NCI-H774 (cell line): ENCODE results near the gene COL23A1.

ENCODE experiments used
- DNase-seq: peaks from one replicate; lab custom pipeline; 2025; lab: John Stamatoyannopoulos, UW

COL23A1 gene

DNA sequence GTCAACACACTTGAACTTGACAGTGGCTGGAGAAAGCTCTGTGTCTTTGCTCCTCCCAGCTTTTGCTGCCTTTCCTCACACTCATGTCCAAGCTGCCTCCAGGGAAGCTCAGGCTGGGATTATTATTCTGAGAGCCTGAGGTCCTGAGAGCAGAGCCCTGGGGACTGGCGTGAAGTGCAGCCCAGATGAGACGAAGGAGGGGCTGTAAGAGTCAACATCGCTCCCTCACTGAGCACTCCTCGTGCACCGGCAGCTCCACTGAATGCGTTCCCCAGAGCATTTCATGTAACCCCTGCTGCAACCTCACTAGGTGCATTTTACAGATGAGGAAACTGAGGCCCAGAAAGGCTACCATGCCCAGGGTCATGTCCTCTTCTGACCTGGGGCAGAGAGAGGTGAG is 294.1 kb downstream of the COL23A1 start:
- DNase-seq, result no peak

DNA sequence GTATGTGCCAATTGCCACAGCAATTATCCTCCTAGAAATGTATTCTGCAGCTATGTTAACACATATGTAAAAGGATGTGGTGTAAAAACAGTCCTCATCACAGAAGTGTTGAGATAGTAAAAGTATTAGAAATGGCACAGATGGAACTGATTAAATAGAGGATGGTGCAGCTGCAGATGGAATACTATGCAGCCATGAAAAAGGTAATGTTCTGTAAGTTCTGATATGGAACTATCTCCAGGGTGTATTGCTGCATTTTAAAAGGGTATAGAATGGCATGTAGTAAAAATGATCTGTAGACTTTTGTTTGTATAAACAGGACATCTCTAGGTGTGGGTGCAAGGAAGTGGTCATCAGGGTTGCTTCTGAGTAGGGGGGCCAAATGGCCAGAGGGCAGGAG is 294.6 kb downstream of the COL23A1 start:
- DNase-seq, result no peak

- DNase-seq, result no peak
Measured at GRCh38 chr5:178293815-178294214, 296.4 kb downstream of the COL23A1 start.

DNA sequence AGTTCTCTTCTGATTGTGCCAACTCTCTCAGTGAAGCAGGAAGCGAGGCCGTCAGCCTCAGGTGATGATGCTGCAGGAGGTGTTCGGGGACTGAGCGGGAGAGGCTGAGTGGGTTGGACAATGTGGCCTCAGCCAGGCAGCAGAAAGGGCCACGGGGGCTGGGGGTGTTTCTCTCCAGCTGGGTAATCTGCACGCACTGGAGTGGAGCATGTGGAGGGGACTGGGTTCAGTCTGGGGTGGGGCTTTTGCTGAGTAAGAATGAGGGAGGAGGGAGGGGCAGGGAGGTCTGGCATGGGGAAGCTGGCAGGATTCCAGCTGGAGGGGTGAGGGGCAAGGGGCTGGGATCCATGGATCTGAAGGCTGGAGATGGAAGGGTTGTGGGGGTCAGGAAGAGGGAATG is 296.8 kb downstream of the COL23A1 start:
- no peak for DNase-seq

DNA sequence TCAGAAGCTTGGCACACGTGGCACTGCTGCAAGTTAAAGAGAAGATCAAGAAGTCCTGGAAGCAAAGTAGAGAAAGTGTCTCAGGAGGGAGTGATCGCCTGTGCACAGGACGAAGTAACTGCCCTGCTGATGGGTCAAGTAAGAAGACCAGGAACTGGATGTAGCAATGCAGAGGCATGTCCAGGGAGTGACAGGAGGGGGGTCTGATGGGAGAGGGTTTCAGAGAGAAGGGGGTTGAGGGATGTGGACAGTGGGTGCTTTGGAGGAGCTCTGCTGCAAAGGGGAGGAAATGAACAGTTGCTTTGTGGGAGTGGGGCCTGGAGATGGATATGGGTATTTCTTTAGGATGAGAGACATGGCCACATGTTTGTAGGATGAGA is 297.4 kb downstream of the COL23A1 start:
- DNase-seq, result no peak

GRCh38 chr5:178291969-178292825 is 298.0 kb downstream of the COL23A1 start:
- DNase-seq, result no peak

GRCh38 chr5:178291161-178291561 is 299.0 kb downstream of the COL23A1 start:
- no peak for DNase-seq

DNA sequence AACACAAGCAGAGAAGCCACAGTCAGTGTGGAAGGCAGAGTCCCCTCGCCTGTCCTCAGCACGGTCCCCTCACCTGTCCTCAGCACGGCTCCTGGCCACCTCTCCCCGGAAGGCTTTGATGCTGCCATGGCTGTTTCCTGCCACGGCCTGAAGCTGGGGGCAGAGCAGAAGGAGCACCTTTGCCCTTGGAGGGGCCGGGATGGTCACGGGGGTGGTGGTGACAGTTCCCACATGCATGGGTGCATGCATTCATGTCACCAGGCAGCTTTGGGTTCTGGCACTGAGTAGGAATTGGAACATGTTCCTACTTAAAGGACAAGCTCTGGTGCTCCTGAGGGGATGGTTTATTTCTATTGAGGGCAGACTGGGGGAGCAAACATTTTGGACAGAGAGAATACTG is 299.8 kb downstream of the COL23A1 start:
- DNase-seq, result no peak

DNA sequence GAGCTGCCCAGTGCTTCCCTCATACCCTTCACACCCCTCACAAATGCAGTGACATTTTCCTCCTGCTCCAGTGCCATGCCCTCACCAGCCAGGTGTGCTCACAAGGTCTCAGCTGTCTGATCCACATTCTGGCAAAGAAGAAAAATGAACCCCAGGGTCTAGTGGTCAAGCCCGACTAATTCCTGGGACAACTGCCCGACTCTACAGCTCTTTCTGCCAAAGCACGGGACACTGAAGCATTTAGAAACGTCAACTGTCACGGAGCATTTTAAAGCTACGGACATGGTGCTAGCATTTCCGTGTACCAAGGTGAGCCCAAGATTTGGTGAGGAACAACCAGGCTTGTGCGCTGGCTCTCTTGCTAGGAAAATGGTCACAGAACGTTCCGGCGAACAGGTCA is 300.8 kb downstream of the COL23A1 start:
- DNase-seq, result no peak

- no peak for DNase-seq
Measured at GRCh38 chr5:178288401-178289368, 301.5 kb downstream of the COL23A1 start.

DNA sequence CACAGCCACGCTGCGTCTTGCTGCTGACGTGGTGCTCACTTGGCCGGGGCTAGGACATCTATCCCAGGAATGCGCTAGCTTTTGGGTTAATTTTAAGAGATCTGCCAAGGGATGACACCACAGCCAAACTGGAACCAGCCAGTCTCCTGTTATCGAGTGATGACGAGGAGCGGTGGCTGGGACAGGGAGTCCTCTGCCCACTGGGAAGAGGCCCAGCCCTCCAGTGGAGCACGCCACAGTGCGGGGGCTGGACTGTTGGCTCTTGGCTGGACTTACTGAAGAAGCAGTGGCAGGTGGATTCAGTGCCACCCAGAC is 302.4 kb downstream of the COL23A1 start:
- no peak for DNase-seq

GRCh38 chr5:178287091-178287790 is 303.0 kb downstream of the COL23A1 start:
- no peak for DNase-seq

GRCh38 chr5:178286226-178287090 is 303.7 kb downstream of the COL23A1 start:
- no peak for DNase-seq

DNA sequence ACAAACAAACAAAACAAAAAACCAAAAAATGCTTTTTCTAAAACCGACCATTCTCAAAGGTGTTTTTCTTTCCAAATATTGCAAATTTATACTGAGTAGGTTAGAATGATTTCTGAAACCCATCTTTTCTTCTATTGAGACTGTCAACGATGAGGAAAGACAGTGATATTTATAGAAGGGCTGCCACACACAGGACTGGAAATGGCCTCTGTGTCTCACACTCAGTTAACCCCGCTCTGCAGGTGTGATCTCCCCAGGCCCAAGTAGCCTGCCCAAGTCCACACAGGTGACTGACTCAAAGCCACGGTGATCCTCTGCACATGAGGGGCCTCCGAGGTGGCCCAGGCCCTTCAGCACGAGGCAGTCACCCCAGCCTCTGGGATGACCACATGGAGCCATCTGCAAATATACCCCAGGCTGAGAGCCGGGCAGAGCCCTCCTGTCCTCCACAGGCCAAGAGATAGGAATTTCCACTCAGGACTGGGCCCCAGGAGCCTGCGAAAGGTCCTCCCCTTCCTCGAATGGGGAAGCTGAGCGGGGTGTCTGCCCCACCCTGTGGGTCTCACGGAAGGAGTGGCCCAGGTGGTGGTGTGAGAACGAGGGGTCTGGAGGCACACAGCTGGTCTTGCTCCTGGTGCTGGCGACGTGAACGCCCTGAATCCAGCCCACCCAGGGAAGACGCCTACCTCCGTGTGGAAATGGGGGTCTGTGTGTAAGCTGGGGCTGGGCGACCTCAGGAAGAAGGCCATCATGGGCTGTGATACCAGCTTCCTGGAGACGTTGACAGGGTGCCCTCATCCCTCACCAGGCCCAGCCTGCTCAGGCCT is 304.6 kb downstream of the COL23A1 start:
- DNase-seq, result no peak

GRCh38 chr5:178284996-178285395 is 305.2 kb downstream of the COL23A1 start:
- no peak for DNase-seq

DNA sequence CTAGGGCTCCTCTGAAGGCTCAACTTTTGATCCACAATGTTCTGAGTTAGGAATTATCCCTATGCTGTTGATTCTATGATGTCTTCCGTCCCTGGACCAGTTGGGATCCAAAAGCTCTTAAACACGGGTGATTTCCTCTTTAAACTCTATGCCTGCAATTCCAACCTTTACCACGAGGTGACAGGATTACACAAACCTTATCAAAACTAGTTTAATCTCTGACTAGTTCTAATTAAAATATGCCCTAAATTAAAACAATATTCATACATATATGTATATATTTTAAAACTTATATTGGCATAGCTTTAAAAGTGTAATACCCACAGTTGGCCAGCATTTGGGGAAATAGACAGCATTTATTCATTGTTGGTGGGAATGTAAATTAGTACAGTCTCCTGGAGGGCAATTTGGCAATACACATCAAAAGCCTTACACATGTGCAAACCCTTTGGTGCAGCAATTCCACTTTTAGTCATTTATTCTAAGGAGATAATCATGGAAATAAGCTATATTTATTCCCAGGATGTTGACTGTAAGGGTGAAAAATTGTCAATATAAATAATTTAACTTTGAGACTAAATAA is 306.0 kb downstream of the COL23A1 start:
- DNase-seq, result no peak

GRCh38 chr5:178283520-178283919 is 306.7 kb downstream of the COL23A1 start:
- no peak for DNase-seq

DNA sequence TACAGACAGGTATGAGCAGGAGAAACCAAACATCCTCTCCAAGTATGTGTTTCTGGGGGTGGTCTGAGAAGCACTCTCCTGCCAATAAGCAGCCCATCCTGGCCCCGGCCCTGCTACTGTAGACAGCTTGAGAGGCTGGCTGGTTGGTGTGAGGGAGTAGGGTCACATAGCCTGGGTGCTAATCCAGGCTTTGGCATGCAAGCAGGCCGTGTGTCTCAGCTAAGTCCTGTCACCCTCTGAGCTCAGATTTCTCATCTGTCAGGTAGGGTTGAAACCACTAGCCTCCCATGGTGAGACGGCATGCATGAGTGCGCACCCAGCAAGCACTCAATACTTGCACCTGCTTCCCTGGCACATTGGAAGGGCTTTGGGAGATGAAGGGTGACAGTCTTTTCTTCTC is 307.8 kb downstream of the COL23A1 start:
- no peak for DNase-seq

DNA sequence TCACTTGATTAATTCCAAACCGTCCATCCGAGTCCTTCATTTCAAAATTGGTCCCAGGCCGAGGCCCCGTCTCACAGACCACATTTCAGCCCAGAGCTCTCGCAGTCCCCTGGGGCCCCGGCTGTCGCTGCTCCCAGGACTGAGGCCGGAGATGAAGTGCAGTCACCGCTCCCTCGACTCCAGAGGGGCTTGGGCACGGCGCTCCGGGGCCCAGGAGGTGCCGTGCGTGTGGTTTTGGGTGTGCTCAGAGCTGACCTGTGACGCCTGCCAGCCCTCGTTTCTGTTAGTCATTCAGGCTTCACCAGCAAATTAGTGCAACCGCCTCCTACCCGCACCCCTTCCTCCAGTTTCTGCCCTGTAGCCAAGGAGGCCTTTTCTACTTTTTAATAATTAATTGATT is 308.9 kb downstream of the COL23A1 start:
- no peak for DNase-seq

DNA sequence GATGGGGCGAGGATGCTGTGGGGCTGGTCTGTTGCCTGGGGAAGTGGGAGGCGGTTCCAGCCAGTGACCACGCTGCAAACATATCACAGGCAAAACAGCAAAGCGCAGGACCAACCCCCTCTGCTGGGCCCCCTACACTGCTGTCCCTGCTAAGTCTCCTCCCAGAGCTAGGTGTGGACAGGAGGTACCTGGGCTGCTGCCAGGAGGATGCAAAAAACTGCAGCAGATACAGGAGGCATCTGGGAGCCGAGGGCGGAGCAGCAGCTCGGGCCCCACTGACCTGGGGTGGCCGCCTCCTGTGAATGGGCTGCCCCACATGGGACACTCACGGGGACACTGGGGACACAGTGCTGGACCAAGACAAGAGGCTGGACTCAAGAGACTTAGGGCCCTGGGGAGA is 309.6 kb downstream of the COL23A1 start:
- DNase-seq, result no peak
